GM18873 (cell line): Measurements from ENCODE around the gene ADAMTS9.
A peak's percentile ranks its signal among the peaks of the same experiment; 100 is the strongest.
"Not testable (repeated sequence)": the region's sequence is repeated elsewhere in the genome, so short reads cannot be mapped to it uniquely, and the experiment has no call there.

Experiments used
- ATAC-seq: cut with Tn5 transposase; IDR thresholded peaks from one replicate; pipeline ENCODE4 v1.9.1; 2021; ENCODE audit warnings: mild to moderate bottlenecking, moderate library complexity, moderate number of reproducible peaks; ENCODE audit not compliant: unreplicated experiment, low FRiP score

Gene ADAMTS9

GRCh38 chr3:64551697-64552096 lies 136.1 kb downstream of the ADAMTS9 start:
- ATAC-seq, result no peak

GRCh38 chr3:64550745-64551144 lies 137.1 kb downstream of the ADAMTS9 start:
- no peak for ATAC-seq

- no peak for ATAC-seq
These were observed 137.9 kb downstream of the ADAMTS9 start for GRCh38 chr3:64549869-64550268.

GRCh38 chr3:64548200-64548889 lies 139.5 kb downstream of the ADAMTS9 start:
- ATAC-seq, result no peak

- ATAC-seq, result no peak
These were observed 140.9 kb downstream of the ADAMTS9 start for GRCh38 chr3:64546856-64547255.

- not testable (repeated sequence) for ATAC-seq
These were observed 142.6 kb downstream of the ADAMTS9 start for GRCh38 chr3:64545239-64545638.

- no peak for ATAC-seq
These were observed 146.0 kb downstream of the ADAMTS9 start for GRCh38 chr3:64541803-64542202.

GRCh38 chr3:64539451-64540196 lies 148.2 kb downstream of the ADAMTS9 start:
- ATAC-seq, result no peak

- ATAC-seq, result no peak
These were observed 151.6 kb downstream of the ADAMTS9 start for GRCh38 chr3:64536166-64536565.

GRCh38 chr3:64533617-64534317 lies 154.0 kb downstream of the ADAMTS9 start:
- ATAC-seq, result peak; percentile 76

GRCh38 chr3:64530434-64531049 lies 157.3 kb downstream of the ADAMTS9 start:
- no peak for ATAC-seq

GRCh38 chr3:64523324-64523723 lies 164.5 kb downstream of the ADAMTS9 start:
- no peak for ATAC-seq

GRCh38 chr3:64520334-64520733 lies 167.5 kb downstream of the ADAMTS9 start:
- ATAC-seq, result no peak

- no peak for ATAC-seq
These were observed 168.8 kb downstream of the ADAMTS9 start for GRCh38 chr3:64518950-64519349.

- ATAC-seq, result no peak
These were observed 169.3 kb downstream of the ADAMTS9 start for GRCh38 chr3:64518496-64518895.

GRCh38 chr3:64514889-64515288 lies 172.9 kb downstream of the ADAMTS9 start:
- ATAC-seq, result no peak

- no peak for ATAC-seq
These were observed 178.6 kb downstream of the ADAMTS9 start for GRCh38 chr3:64509206-64509605.

GRCh38 chr3:64508140-64508539 lies 179.7 kb downstream of the ADAMTS9 start:
- ATAC-seq, result no peak

GRCh38 chr3:64506255-64506654 lies 181.5 kb downstream of the ADAMTS9 start:
- no peak for ATAC-seq

- ATAC-seq, result no peak
These were observed 182.4 kb downstream of the ADAMTS9 start for GRCh38 chr3:64505419-64505818.

GRCh38 chr3:64502284-64502683 lies 185.5 kb downstream of the ADAMTS9 start:
- ATAC-seq, result no peak
